NCI-H1105 (cell line): ENCODE measurements around the gene PCDH9.

ENCODE experiments used
- DNase-seq: peaks from one replicate; lab custom pipeline; 2025; lab: John Stamatoyannopoulos, UW

PCDH9 gene

GRCh38 chr13:67224148-67224846 lies 5.8 kb downstream of the PCDH9 start:
- peak; percentile 63 for DNase-seq

- no peak for DNase-seq
Observed at GRCh38 chr13:67223742-67224141, 6.4 kb downstream of the PCDH9 start.

- DNase-seq = no peak
Observed at GRCh38 chr13:67223024-67223423, 7.1 kb downstream of the PCDH9 start.

- no peak for DNase-seq
Observed at GRCh38 chr13:67221630-67222226, 8.4 kb downstream of the PCDH9 start.

GRCh38 chr13:67219113-67219512 lies 11.0 kb downstream of the PCDH9 start:
- no peak for DNase-seq

GRCh38 chr13:67217880-67218279 lies 12.3 kb downstream of the PCDH9 start:
- no peak for DNase-seq

GRCh38 chr13:67216864-67217263 lies 13.3 kb downstream of the PCDH9 start:
- no peak for DNase-seq

GRCh38 chr13:67210208-67210607 lies 19.9 kb downstream of the PCDH9 start:
- DNase-seq = no peak

- DNase-seq = no peak
Observed at GRCh38 chr13:67208552-67208951, 21.6 kb downstream of the PCDH9 start.

- peak; percentile 64 for DNase-seq
Observed at GRCh38 chr13:67204764-67205163, 25.4 kb downstream of the PCDH9 start.

GRCh38 chr13:67200605-67201004 lies 29.5 kb downstream of the PCDH9 start:
- no peak for DNase-seq

- DNase-seq = no peak
Observed at GRCh38 chr13:67200183-67200582, 30.0 kb downstream of the PCDH9 start.

GRCh38 chr13:67197704-67198103 lies 32.4 kb downstream of the PCDH9 start:
- no peak for DNase-seq

GRCh38 chr13:67193979-67194378 lies 36.2 kb downstream of the PCDH9 start:
- DNase-seq = no peak

GRCh38 chr13:67192751-67193150 lies 37.4 kb downstream of the PCDH9 start:
- DNase-seq = no peak

- DNase-seq = no peak
Observed at GRCh38 chr13:67186995-67187569, 43.1 kb downstream of the PCDH9 start.

- DNase-seq = no peak
Observed at GRCh38 chr13:67184247-67184646, 45.9 kb downstream of the PCDH9 start.

GRCh38 chr13:67183151-67183550 lies 47.0 kb downstream of the PCDH9 start:
- no peak for DNase-seq

GRCh38 chr13:67175836-67176459 lies 54.2 kb downstream of the PCDH9 start:
- DNase-seq = peak; percentile 51

- no peak for DNase-seq
Observed at GRCh38 chr13:67168384-67168783, 61.8 kb downstream of the PCDH9 start.

GRCh38 chr13:67167420-67167819 lies 62.7 kb downstream of the PCDH9 start:
- no peak for DNase-seq

GRCh38 chr13:67161176-67161575 lies 69.0 kb downstream of the PCDH9 start:
- DNase-seq = no peak

GRCh38 chr13:67158903-67159302 lies 71.2 kb downstream of the PCDH9 start:
- no peak for DNase-seq
